NCI-H2081 (cell line): ENCODE results near the gene MAGI1.

Source experiments
- DNase-seq, 2 experiments: peaks; one replicate each; lab custom pipeline; 2025; lab: John Stamatoyannopoulos, UW

Gene MAGI1

GRCh38 chr3:65411367-65411766, 627.4 kb downstream of the MAGI1 start:
- no peak for DNase-seq

GRCh38 chr3:65409176-65409569, 629.5 kb downstream of the MAGI1 start:
- DNase-seq: no peak

- DNase-seq: no peak
These were observed 630.1 kb downstream of the MAGI1 start for GRCh38 chr3:65408531-65409175.

GRCh38 chr3:65406470-65406869, 632.2 kb downstream of the MAGI1 start:
- no peak for DNase-seq

- DNase-seq: no peak
These were observed 636.1 kb downstream of the MAGI1 start for GRCh38 chr3:65402597-65402996.

GRCh38 chr3:65401359-65402305, 637.1 kb downstream of the MAGI1 start:
- no peak for DNase-seq

- DNase-seq: no peak
These were observed 637.8 kb downstream of the MAGI1 start for GRCh38 chr3:65400899-65401298.

GRCh38 chr3:65398953-65399352, 639.8 kb downstream of the MAGI1 start:
- no peak for DNase-seq

GRCh38 chr3:65396078-65396477, 642.6 kb downstream of the MAGI1 start:
- DNase-seq: no peak

- no peak for DNase-seq
These were observed 647.6 kb downstream of the MAGI1 start for GRCh38 chr3:65391068-65391467.

GRCh38 chr3:65385805-65386204, 652.9 kb downstream of the MAGI1 start:
- DNase-seq: no peak

GRCh38 chr3:65381496-65382010, 657.2 kb downstream of the MAGI1 start:
- DNase-seq: no peak

- no peak for DNase-seq
These were observed 659.5 kb downstream of the MAGI1 start for GRCh38 chr3:65379223-65379622.

GRCh38 chr3:65377637-65378036, 661.1 kb downstream of the MAGI1 start:
- DNase-seq: no peak

GRCh38 chr3:65376426-65376825, 662.3 kb downstream of the MAGI1 start:
- DNase-seq: no peak

GRCh38 chr3:65371053-65371452, 667.7 kb downstream of the MAGI1 start:
- no peak for DNase-seq

GRCh38 chr3:65368866-65369265, 669.9 kb downstream of the MAGI1 start:
- DNase-seq: no peak

- no peak for DNase-seq
These were observed 676.0 kb downstream of the MAGI1 start for GRCh38 chr3:65362688-65363087.

- no peak for DNase-seq
These were observed 677.3 kb downstream of the MAGI1 start for GRCh38 chr3:65361448-65361847.

GRCh38 chr3:65356331-65357248, 682.1 kb downstream of the MAGI1 start:
- no peak for DNase-seq

GRCh38 chr3:65354880-65355279, 683.8 kb downstream of the MAGI1 start:
- no peak for DNase-seq

- no peak for DNase-seq
These were observed 685.8 kb downstream of the MAGI1 start for GRCh38 chr3:65352951-65353350.
